Measurements from ENCODE around the gene PRKAG2.

The PRKAG2 gene

GRCh38 chr7:151905353-151905752 lies 28.4 kb upstream of the PRKAG2 start:
- Mint-ChIP-seq H3K27me3 (peaks cover 46% of the 10 kb centered on the region), H3K4me1 (no peaks in the 10 kb centered on the region), H3K9me3 (peaks cover 0 to 5% of the 10 kb centered on the region in 2 donors), H3K27ac (no peak overlapping the region), H3K4me3 (no peak overlapping the region)
- no peak for ATAC-seq
- no peak for DNase-seq

- DNase-seq (no peak), ATAC-seq (no peak)
- Mint-ChIP-seq H3K9me3 (peaks cover 0 to 5% of the 10 kb centered on the region in 2 donors), H3K27me3 (peaks cover 54% of the 10 kb centered on the region), H3K4me3 (no peak overlapping the region), H3K4me1 (no peaks in the 10 kb centered on the region), H3K27ac (no peak overlapping the region)
Observed at GRCh38 chr7:151904270-151904669, 27.4 kb upstream of the PRKAG2 start.

DNA sequence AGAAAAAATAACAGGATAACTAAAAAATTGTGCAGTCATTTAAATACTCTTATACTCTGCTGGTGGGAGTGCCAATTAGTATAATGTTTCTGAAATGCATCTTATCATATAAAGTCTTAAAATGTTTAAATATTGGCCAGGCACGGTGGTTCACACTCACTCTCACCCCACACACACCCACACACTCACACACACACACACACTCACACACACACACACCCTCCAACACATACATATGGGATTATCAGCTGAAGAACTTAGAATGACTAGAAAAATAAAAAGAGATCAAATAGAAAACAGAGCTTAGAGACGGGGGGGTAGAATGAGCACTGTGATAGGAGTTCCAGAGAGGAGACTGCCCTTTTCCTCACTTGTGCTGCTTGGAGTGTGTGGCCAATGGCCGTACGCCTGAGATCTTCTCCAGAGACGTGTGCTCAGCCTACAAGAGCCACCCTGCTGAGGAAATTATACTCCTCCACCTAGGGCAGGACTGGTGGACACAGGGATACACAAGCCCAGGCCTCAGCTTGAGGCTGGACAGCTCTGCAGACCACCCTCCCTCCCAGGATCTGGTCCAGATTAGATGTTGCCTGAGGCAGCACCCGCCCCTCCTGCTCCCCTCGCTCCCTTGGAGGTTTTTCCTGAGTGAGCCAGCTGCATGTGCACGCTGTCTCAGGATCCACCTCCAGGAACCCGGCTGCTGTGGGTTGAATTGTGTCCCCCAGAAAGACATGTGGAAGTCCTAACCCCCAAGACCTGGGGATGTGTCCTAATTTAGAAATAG lies 26.5 kb upstream of the PRKAG2 start:
- Mint-ChIP-seq H3K9me3 (peaks cover 0 to 5% of the 10 kb centered on the region in 2 donors), H3K4me1 (no peaks in the 10 kb centered on the region), H3K4me3 (no peak overlapping the region), H3K27me3 (peaks cover 50% of the 10 kb centered on the region), H3K27ac (no peak overlapping the region)
- ATAC-seq, result no peak
- no peak for DNase-seq

DNA sequence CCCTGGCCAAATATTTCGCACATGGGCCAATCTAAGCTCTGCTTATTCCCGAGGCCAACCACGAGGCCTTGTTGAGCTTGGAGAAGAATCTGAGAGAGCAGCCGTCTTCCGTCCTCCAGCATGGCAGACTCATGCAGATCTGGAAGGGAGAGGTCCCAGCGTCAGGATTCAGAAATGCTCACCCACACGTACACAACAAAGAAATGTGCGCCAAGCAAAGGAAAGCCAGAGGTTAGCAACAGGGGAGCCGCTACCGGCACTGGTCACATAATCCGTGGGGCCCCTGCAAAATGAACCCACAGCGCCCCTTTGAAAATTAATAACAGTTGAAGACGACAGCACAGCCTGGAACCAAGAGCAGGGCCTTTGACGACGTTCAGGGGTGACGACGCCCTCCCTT lies 25.4 kb upstream of the PRKAG2 start:
- Mint-ChIP-seq H3K4me3 (no peak overlapping the region), H3K9me3 (peaks cover 0 to 5% of the 10 kb centered on the region in 2 donors)

DNA sequence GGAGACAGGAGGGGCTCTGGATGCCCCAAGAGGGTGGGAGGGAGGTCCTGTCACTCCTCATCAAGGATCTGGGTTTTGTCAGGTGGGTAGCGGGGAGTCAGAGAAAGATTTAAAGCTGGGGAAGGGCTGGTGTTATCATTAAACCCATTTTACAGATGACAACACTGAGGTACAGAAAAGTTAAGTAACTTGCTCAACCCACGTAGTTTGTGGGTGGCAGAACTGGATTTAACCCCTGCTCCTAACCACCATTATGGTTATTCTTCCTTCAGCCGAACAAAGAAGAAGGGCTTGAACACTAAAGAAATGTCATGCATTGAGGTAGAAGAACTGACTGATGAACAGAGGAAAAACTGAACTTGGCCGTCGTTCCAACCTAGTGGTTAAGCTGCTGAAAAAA lies 24.9 kb upstream of the PRKAG2 start:
- Mint-ChIP-seq H3K9me3 (peaks cover 0 to 2% of the 10 kb centered on the region in 2 donors), H3K27me3 (peaks cover 41% of the 10 kb centered on the region), H3K27ac (no peak overlapping the region), H3K4me3 (no peak overlapping the region), H3K4me1 (no peaks in the 10 kb centered on the region)
- DNase-seq (no peak), ATAC-seq (no peak)

More for the DNA sequence above, 25.4 kb upstream of the PRKAG2 start:
- ATAC-seq (no peak), DNase-seq (no peak)
- Mint-ChIP-seq H3K4me1 (no peaks in the 10 kb centered on the region), H3K27me3 (peaks cover 46% of the 10 kb centered on the region), H3K27ac (no peak overlapping the region)

GRCh38 chr7:151900986-151901621 lies 24.2 kb upstream of the PRKAG2 start:
- ATAC-seq (no peak), DNase-seq (no peak)
- Mint-ChIP-seq H3K4me1 (no peaks in the 10 kb centered on the region), H3K4me3 (no peak overlapping the region), H3K27me3 (peaks cover 36% of the 10 kb centered on the region), H3K27ac (no peak overlapping the region), H3K9me3 (no peaks in the 10 kb centered on the region)

DNA sequence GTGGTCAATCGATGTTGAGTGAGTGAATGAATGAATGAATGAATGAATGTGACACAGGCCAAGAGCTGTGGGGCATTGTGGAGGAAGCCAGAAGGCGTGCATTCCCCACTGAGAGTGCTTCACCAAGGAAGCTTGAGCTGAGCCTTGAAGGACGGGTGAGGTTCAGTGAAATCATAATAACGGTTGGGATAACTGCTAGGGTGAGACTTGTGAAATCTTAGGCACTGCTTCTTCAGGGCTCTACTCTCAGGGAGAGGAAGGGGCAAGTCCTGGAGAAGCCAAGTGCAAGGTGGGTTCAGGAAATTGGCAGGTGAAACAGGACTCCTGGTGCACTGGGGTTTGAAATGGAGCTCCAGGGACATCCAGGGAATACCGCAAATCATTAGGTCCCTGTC lies 23.7 kb upstream of the PRKAG2 start:
- Mint-ChIP-seq H3K9me3 (no peaks in the 10 kb centered on the region), H3K27me3 (peaks cover 34% of the 10 kb centered on the region), H3K4me1 (no peaks in the 10 kb centered on the region), H3K4me3 (no peak overlapping the region), H3K27ac (no peak overlapping the region)
- ATAC-seq (no peak), DNase-seq (no peak)

GRCh38 chr7:151899513-151900360 lies 22.8 kb upstream of the PRKAG2 start:
- Mint-ChIP-seq H3K9me3 (no peaks in the 10 kb centered on the region), H3K4me3 (no peak overlapping the region), H3K27ac (peak overlapping the region in 1 of 2 donors; percentile 59), H3K4me1 (no peaks in the 10 kb centered on the region), H3K27me3 (peaks cover 32% of the 10 kb centered on the region)
- DNase-seq, result no peak
- ATAC-seq, result no peak

GRCh38 chr7:151897951-151898686 lies 21.2 kb upstream of the PRKAG2 start:
- Mint-ChIP-seq H3K4me1 (no peaks in the 10 kb centered on the region), H3K9me3 (no peaks in the 10 kb centered on the region), H3K4me3 (no peak overlapping the region), H3K27me3 (peaks cover 26% of the 10 kb centered on the region), H3K27ac (no peak overlapping the region)
- DNase-seq (no peak), ATAC-seq (no peak)

GRCh38 chr7:151897161-151897731 lies 20.3 kb upstream of the PRKAG2 start:
- Mint-ChIP-seq H3K27me3 (peaks cover 26% of the 10 kb centered on the region), H3K4me1 (no peaks in the 10 kb centered on the region), H3K9me3 (no peaks in the 10 kb centered on the region), H3K4me3 (no peak overlapping the region), H3K27ac (no peak overlapping the region)
- DNase-seq (no peak), ATAC-seq (no peak)

DNA sequence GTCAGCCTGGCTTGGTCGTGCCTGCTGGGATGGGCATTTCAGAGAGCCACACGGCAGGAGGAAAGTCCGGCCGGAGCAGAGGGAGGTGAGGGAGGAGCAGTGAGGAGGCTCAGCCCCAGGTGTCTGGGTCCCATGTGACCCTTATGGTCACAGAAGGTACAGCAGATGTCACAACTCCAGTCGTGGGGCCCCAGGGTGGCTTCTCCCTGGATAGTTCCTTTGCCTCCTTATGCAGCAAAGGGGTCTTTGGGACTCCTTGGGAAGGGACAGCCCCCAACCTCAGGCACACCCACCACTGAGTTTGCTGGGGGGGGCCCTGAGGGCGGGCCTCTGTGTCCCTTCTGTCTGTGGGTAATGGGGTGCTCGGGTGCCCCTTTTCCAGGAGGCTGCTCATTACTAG lies 19.6 kb upstream of the PRKAG2 start:
- H3K4me1 Mint-ChIP-seq, result no peaks in the 10 kb centered on the region
- DNase-seq, result no peak
- H3K27me3 Mint-ChIP-seq, result peaks cover 26% of the 10 kb centered on the region
- ATAC-seq, result no peak
- H3K9me3 Mint-ChIP-seq, result no peaks in the 10 kb centered on the region
- no peak overlapping the region for H3K4me3 Mint-ChIP-seq
- H3K27ac Mint-ChIP-seq, result no peak overlapping the region

- no peak for ATAC-seq
- no peak overlapping the region for H3K4me3 Mint-ChIP-seq
- no peaks in the 10 kb centered on the region for H3K9me3 Mint-ChIP-seq
- DNase-seq, result no peak
- H3K27ac Mint-ChIP-seq, result no peak overlapping the region
- H3K27me3 Mint-ChIP-seq, result peaks cover 26% of the 10 kb centered on the region
- H3K4me1 Mint-ChIP-seq, result no peaks in the 10 kb centered on the region
Observed at GRCh38 chr7:151896086-151896485, 19.2 kb upstream of the PRKAG2 start.

DNA sequence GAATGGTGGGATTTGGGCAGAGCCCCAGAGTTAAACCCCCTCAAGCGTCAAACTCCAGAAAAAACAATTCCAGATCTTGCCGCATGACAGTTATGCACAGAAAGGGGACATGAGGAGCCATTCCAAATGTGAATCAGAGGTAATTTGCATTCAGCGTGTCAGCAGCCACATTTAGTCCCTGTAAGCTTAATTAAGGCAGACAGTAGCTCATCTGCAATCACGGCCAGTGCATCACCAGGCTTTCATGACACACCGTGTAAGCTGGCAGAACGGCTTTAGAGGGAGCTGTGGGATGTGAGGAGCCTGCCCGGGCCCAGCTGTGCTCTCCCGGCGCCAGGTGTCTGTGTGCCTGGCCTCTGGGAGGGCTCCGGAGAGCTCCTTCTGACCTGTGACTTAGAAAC lies 18.7 kb upstream of the PRKAG2 start:
- DNase-seq (no peak), ATAC-seq (no peak)
- Mint-ChIP-seq H3K27ac (no peak overlapping the region), H3K9me3 (no peaks in the 10 kb centered on the region), H3K4me3 (no peak overlapping the region), H3K4me1 (no peaks in the 10 kb centered on the region), H3K27me3 (peaks cover 29% of the 10 kb centered on the region)

DNA sequence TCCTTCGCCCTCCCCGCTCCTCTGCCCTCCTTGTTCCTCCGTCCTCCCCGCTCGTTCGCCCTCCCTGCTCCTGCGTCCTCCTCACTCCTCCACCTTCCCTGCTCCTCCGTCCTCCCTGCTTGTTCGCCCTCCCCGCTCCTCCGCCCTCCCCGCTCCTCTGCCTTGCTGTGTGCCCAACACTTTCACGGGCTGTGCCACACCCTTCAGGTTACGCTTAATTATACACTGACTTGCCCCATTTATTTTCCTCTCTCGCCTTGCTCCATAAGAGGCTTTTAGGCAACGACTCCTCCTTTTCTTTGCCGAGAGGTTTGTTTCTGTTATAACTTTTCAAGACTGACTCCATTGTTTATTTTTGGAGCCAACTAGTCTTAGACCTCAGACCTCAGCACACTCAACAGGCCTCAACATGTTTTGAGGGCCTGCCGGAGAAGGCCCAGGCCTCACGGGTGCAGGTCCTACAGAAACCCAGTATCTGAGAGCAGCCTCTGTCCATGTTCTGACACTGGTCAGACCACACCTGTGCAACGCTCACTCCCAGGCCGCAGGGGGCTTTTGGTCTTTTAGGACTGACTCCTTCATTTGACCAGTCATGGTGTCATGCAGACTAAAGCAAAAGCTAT lies 18.2 kb upstream of the PRKAG2 start:
- no peak for ATAC-seq
- Mint-ChIP-seq H3K27me3 (peaks cover 33% of the 10 kb centered on the region), H3K27ac (no peak overlapping the region), H3K4me3 (no peak overlapping the region), H3K4me1 (no peaks in the 10 kb centered on the region), H3K9me3 (no peaks in the 10 kb centered on the region)
- DNase-seq, result no peak

All from stimulated activated naive CD8-positive, alpha-beta T cell treated with anti-CD3 and anti-CD28 coated beads, Interleukin-15, amount 100 ng/mL, for 72 hours (primary cell).